Astrocyte of the cerebellum (primary cell): ENCODE data around the gene GARIN5B.
A peak's percentile ranks its signal among the peaks of the same experiment; 100 is the strongest.

Source experiments
- DNase-seq: peaks from one replicate; pipeline ENCODE4 v3.0.0-alpha.2; 2011; ENCODE audit warnings: low read depth
- H3K4me3 ChIP-seq: 2 replicates; pipeline ENCODE4 v1.5.1; 2011; ENCODE audit warnings: mild to moderate bottlenecking, low read depth, low read length, moderate library complexity
- in situ Hi-C: cut with HindIII; loops from 2 replicates; pipeline ENCODE4 v1.10.0; 2017; ENCODE audit warnings: low sequenced_read_pairs
- TF ChIP-seq, protein P1 (sequence below): IDR thresholded peaks from 2 replicates; pipeline ENCODE4 v1.5.1; 2012; ENCODE audit warnings: low read length, low read depth, moderate library complexity, mild to moderate bottlenecking; ENCODE audit errors: missing control alignments

The GARIN5B gene

DNA sequence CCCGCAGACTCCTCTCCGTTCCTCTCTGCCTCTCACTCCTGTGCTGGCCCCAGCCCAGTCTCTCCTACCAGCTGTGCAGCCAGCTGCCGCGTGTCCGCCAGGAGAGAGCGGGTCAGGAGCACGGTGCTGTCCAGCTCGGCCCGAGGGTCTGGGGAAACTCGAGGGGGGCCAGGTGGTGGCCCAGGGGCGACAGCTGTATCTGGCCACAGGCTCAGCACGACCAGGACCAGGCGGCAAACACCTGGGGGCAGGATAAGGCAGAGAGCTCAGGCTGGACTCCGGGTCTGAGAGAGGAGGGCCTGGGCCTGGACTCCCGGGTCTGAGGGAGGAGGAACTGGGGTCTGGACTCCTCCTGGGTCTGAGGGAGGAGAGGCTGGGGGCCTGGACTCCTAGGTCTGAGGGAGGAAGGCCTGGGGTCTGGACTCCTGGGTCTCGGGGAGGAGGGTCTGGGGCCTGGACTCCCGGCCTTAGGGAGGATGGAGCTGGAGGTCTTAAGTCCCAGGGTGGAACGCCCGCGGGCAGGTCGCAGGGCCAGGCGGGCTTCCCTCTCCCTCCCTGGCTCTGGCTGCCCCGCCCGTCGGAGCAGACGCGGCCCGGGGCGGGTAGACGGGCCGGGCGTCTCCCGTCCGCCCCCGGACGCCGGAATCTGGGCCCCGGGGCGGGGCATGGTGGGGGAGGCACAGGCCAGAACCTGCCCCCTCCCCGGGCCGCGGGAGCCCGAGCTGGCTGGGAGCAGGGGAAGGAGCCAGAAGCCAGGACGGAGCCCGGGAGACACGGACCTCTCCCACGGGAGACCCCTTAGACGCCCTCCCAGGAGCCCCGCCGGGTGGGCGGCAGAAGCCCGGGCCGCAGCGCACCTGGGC, 5.9 kb upstream of the GARIN5B start:
- TF ChIP-seq, protein P1, sequence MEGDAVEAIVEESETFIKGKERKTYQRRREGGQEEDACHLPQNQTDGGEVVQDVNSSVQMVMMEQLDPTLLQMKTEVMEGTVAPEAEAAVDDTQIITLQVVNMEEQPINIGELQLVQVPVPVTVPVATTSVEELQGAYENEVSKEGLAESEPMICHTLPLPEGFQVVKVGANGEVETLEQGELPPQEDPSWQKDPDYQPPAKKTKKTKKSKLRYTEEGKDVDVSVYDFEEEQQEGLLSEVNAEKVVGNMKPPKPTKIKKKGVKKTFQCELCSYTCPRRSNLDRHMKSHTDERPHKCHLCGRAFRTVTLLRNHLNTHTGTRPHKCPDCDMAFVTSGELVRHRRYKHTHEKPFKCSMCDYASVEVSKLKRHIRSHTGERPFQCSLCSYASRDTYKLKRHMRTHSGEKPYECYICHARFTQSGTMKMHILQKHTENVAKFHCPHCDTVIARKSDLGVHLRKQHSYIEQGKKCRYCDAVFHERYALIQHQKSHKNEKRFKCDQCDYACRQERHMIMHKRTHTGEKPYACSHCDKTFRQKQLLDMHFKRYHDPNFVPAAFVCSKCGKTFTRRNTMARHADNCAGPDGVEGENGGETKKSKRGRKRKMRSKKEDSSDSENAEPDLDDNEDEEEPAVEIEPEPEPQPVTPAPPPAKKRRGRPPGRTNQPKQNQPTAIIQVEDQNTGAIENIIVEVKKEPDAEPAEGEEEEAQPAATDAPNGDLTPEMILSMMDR, result no peak
- no peak for DNase-seq
- in situ Hi-C loops, result no loop called here
- peak overlapping the region; percentile 40 for H3K4me3 ChIP-seq

DNA sequence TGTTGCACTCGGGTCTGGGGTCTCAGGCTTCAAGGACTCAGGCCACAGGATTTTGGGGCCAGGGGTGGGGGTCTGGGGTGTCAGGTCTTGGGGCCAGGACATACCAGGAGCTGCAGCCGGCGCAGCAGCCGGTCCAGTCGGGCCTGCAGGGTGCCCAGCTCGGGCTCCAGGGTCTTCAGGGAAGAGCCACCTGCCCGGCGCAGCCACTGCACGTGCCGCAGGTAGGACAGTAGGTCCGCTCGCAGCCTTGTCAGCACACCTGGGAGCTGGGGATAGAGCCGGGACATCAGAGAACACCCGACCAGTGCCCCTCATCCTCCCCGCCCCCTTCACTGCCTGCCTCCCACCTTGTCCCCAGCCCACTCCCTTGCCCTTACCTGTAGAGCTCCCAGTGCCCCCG, 5.0 kb upstream of the GARIN5B start:
- TF ChIP-seq, protein P1, result no peak
- H3K4me3 ChIP-seq, result no peak overlapping the region
- in situ Hi-C loops, result no loop called here
- no peak for DNase-seq

DNA sequence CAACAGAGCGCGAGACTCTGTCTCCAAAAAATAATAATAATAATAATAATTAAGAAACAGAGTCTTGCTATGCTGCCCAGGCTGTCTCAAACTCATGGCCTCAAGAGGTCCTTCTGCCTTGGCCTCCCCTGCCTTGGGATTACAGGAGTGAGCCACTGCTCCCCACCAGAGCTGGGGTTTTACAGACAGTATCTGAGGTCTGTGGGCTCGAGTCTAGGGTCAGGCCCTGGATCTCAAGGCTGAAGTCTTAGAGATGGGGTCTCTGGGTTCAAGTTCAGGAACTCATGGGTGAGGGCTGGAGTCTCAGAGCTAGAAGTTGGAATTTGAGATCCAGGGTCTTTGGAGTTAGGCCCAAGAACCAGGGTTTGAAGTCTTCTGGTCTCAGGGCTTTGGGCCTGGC, 3.7 kb upstream of the GARIN5B start:
- no peak overlapping the region for H3K4me3 ChIP-seq
- TF ChIP-seq, protein P1, result no peak
- no peak for DNase-seq
- in situ Hi-C loops, result no loop called here

DNA sequence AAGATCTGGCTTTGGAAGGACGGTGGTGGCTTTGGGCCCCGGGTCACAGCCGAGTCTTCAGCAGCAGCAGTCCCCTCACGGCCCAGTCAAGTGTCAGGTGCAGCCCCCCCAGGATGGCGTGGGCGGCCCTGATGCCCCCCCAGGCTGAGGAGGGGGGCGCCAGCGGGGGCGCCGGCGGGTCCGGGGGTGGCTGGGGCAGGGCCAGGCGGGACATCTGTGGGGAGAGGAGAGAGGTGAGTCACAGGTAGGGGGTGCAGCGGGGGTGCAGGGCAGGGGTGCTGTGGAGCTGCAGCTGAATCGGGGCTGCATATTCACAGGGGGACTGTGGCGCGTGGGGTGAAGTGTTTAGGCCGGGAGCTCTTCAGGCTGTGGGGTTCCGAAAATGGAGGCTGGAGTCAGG, 2.9 kb upstream of the GARIN5B start:
- H3K4me3 ChIP-seq, result no peak overlapping the region
- in situ Hi-C loops, result no loop called here
- TF ChIP-seq, protein P1, result no peak
- no peak for DNase-seq

DNA sequence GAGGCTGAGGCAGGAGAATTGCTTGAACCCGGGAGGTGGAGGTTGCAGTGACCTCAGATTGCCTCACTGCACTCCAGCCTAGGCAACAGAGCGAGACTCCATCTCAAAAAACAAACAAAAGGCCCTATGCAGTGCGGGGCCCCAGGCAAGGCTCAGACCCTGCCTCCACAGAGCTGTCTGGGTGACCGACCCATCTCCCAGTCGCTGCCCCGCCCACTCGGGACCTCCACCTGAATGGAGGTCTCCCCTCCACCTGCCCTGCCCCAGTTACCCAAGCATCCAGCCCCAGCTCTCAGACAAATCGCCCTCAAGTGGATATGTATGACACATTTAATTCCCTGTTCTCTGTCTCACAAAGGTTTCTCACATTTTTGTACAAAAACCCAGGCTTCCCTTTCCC, 2.2 kb upstream of the GARIN5B start:
- DNase-seq, result no peak
- in situ Hi-C loops, result no loop called here
- TF ChIP-seq, protein P1, result no peak
- H3K4me3 ChIP-seq, result no peak overlapping the region

DNA sequence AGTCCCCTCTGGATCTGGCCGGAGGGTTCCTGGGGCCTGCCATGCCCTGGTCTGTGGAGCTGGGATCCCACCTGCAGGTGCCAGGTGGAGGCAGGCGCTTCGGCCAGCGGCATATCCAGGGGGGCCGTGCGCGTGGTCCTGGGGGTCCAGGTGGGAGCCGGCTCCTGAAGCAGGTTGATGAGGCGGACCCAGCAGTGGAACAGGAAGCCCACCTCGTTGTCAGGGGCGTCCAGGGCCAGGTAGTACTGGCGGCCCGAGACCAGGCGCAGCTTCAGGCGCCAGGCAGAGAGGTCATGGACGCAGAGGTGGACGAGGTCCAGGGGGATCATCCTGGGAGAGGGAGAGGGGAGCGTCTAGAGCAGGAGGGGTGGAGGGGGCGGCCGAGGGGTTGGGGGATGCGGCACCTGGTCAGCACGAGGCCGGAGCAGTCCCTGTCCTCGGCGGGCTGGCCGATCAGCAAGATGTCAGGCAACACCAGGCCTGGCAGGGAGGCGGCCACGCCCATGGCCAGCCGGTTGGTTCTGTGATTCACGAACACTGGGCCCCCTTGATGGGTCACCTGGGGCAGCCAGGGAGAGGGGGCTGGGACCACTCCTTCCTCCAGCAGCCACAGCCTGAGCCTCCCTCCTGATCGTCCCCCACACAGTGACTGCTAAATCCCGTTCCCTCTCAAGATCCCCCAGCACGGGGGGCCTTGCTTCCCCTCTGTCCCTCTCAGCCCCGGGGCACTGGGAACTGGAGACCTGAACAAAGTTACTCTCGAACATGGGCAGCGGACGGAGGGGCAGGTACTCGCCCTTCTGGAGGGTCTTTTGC, 678 bp downstream of the GARIN5B start:
- DNase-seq, result no peak
- no peak overlapping the region for H3K4me3 ChIP-seq
- TF ChIP-seq, protein P1, result no peak
- in situ Hi-C loops, result no loop called here
